T-helper 17 cell (primary cell): ENCODE results near the gene ZBTB7C. TPM values are rescaled to one million over a fixed set of nuclear protein-coding genes. Genes with fewer than 3 reads are reported as not detected.
A peak's percentile ranks its signal among the peaks of the same experiment; 100 is the strongest.

Experiments
- ATAC-seq: fragments of 150-1000 bp; cut with Tn5 transposase; 2 replicates; pipeline ENCODE4 v1.10.0; 2021; ENCODE audit warnings: mild to moderate bottlenecking, moderate library complexity
- DNase-seq, 3 donors: peaks; one replicate each; pipeline versions ENCODE4 v3.0.0 to v3.0.0-alpha.2; 2020 to 2021
- H3K9me3 ChIP-seq: one replicate; pipeline ENCODE4 v1.7.0; 2013; ENCODE audit warnings: low read length, mild to moderate bottlenecking; ENCODE audit not compliant: control insufficient read depth, poor library complexity, severe bottlenecking
- H3K27ac Mint-ChIP-seq: one replicate; pipeline ENCODE4 v1.8.0; 2022; ENCODE audit warnings: mild to moderate bottlenecking, moderate library complexity, mixed read lengths
- H3K27me3 Mint-ChIP-seq: one replicate; pipeline ENCODE4 v1.8.0; 2022; ENCODE audit warnings: mixed read lengths
- H3K36me3 Mint-ChIP-seq: one replicate; pipeline ENCODE4 v1.8.0; 2022; ENCODE audit warnings: low read depth, mixed read lengths
- H3K4me1 Mint-ChIP-seq: one replicate; pipeline ENCODE4 v1.8.0; 2022; ENCODE audit warnings: mild to moderate bottlenecking, mixed read lengths
- H3K4me3 Mint-ChIP-seq: one replicate; pipeline ENCODE4 v1.8.0; 2022; ENCODE audit warnings: mild to moderate bottlenecking, moderate library complexity, mixed read lengths
- total RNA-seq, 4 donors: library from RNA in 2 of 4; stranded (reverse) in 2 of 4; gene quantifications; one replicate each; pipeline ENCODE4 v1.2.3 and lab custom pipeline; 2022 to 2026

ZBTB7C gene
- total RNA-seq, 2 donors from 2014 or later: 0.07 TPM; not detected in 1

DNA sequence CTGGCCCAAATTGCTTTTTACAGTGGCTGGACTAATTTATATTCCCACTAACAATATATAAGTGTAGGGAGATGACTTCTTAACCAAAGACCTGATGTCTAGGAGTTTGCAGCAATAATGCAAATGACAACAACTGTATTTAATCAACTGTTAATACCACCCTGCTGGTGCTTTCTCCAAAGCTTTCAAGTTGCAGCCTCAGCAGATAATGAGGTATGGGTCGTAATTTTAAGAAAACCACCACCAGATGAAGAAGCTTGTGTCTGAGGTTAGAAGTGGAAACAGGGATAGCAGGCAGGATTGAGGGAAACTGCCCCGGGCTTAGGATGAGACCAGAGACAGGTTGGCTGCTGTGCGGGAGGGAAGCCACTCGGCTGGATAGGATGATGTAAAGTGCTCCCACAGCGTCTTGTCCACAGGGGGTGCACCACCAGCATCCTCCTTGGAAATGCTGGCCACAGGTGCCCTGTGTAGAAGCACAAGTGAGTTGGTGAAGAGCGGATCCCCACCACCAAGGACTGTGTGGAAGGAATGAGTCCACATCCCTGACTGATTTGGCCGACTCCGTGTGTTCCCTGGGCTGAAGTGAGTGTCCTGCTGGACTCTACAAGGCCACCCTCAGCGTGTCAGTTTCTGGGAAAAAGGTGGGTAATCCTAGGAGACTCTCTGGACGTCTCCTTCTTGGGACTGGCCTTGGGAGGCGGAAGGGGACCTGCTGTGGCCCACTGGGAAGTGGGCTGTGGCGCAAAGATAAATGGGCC is 402.6 kb downstream of the ZBTB7C start:
- Mint-ChIP-seq H3K4me3 (peak overlapping the region; percentile 52), H3K27ac (no peak overlapping the region), H3K36me3 (no peaks in the 10 kb centered on the region), H3K4me1 (peaks cover 6% of the 10 kb centered on the region), H3K27me3 (peaks cover 26% of the 10 kb centered on the region)
- ATAC-seq: no peak
- no peaks in the 10 kb centered on the region for H3K9me3 ChIP-seq
- no peak for DNase-seq

DNA sequence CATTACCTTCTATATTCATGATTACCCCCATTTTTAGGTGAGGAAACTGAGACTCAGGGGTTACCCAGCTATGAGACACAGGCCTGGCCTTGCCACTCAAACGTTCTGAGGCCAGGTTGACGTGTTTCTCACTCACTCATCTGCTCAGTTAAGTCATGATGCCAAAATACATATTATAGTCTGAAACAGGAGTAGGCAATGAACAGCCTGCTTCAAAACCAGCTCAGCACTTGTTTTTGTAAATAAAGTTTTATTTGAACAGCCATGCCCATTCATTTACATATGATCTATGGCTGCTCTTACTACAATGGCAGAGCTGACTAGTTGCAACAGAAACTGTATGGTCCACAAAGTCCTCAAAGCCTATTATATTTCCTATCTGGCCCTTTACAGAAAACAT is 404.6 kb downstream of the ZBTB7C start:
- DNase-seq (no peak), ATAC-seq (no peak)
- H3K9me3 ChIP-seq: no peaks in the 10 kb centered on the region
- no peak overlapping the region for H3K27ac Mint-ChIP-seq
- H3K4me1 Mint-ChIP-seq: peaks cover 8% of the 10 kb centered on the region
- H3K4me3 Mint-ChIP-seq: no peak overlapping the region
- peaks cover 16% of the 10 kb centered on the region for H3K27me3 Mint-ChIP-seq
- H3K36me3 Mint-ChIP-seq: no peaks in the 10 kb centered on the region

DNA sequence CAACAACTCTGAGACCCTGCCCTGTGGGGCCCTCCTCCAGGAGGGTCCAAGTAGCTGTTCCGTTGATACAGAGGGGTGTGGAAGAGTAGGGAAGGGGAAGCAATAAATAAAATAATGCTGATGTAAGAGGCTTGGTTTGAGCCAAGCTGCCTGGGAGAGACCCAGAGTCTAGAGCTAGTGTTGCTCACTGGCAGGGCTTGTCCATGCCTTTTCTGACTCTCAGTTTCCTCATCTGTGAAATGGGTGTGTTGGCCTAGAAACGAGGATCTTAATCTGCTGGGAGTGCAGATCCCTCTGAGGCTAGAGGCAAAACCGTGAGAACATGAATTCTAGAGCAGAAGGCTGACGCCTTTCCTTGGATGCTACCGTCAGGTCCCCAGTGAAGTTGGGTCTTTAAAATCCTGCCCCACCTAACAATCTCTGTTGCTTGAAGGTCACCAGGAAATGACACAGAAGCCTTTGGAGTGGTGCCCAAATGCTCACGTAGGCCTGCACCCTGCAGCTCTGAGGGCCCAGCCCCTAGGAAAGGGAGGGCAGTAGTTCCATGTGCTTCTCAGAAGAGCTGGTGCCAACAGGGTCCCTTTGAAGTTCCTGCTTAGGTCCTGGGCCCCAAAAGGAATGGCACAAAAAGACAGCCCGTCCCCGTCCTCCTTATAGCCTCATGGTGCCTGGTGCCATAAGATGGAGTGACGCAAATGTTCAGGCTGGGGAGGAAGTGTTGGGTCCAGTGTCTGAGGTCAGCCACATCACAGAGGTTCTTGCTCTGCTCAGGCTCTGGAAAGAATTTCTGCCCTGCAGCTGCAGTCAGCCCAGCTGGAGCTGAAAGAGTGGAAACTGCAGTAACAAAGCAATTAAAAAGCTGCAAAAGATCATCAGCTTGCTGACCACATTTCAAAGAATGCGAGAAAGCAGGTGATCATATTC is 405.5 kb downstream of the ZBTB7C start:
- no peak overlapping the region for H3K4me3 Mint-ChIP-seq
- H3K4me1 Mint-ChIP-seq: peaks cover 8% of the 10 kb centered on the region
- no peak for DNase-seq
- ATAC-seq: no peak
- H3K27ac Mint-ChIP-seq: no peak overlapping the region
- H3K27me3 Mint-ChIP-seq: peaks cover 8% of the 10 kb centered on the region
- no peaks in the 10 kb centered on the region for H3K9me3 ChIP-seq
- H3K36me3 Mint-ChIP-seq: no peaks in the 10 kb centered on the region

GRCh38 chr18:48002933-48003365 is 406.2 kb downstream of the ZBTB7C start:
- no peaks in the 10 kb centered on the region for H3K36me3 Mint-ChIP-seq
- H3K27ac Mint-ChIP-seq: no peak overlapping the region
- ATAC-seq: no peak
- peaks cover 8% of the 10 kb centered on the region for H3K27me3 Mint-ChIP-seq
- no peak overlapping the region for H3K4me3 Mint-ChIP-seq
- peaks cover 4% of the 10 kb centered on the region for H3K4me1 Mint-ChIP-seq
- H3K9me3 ChIP-seq: no peaks in the 10 kb centered on the region
- DNase-seq: no peak

DNA sequence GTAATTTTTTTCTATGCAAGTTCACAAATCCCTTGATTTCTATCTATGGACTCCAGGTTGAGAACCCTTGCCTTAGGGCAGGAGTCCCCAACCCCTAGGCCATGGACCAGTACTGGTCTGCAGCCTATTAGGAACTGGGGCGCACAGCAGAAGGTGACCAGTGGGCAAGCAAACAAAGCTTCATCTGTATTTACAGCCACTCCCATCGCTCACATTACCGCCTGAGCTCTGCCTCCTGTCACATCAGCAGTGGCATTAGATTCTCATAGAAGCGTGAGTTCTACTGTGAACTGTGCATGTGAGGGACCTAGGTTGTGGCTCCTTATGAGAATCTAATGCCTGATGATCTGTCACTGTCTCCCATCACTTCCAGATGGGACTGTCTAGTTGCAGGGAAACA is 408.5 kb downstream of the ZBTB7C start:
- H3K9me3 ChIP-seq: no peaks in the 10 kb centered on the region
- H3K27ac Mint-ChIP-seq: no peak overlapping the region
- H3K4me3 Mint-ChIP-seq: no peak overlapping the region
- ATAC-seq (no peak), DNase-seq (no peak)
- H3K27me3 Mint-ChIP-seq: no peaks in the 10 kb centered on the region
- H3K4me1 Mint-ChIP-seq: peaks cover 4% of the 10 kb centered on the region
- H3K36me3 Mint-ChIP-seq: no peaks in the 10 kb centered on the region

DNA sequence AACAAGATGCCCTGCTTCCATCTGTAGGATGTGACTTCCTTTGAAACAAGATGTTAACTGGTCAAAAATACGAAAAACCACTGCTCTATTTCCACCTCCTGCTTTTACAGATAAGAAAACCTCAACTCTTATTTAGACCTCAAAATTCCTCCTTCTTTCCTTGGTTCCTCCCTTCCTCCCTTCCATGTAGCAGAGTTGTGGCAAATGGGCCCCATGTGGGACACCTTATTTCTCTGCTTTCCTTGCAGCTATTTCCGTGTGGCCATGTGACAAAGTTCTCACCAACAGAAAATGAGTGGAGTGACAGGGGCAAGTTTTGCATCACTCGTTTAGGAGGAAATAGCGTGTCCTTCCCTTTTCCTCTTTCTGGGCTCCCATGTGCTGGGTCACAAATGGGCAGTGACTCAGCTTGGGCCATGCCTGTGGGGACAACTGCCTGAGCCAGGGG is 409.4 kb downstream of the ZBTB7C start:
- no peak for DNase-seq
- H3K27me3 Mint-ChIP-seq: no peaks in the 10 kb centered on the region
- ATAC-seq: no peak

GRCh38 chr18:47997338-47997780 is 411.8 kb downstream of the ZBTB7C start:
- no peak overlapping the region for H3K4me3 Mint-ChIP-seq
- DNase-seq: peak in 1 of 3 donors; percentile 15
- no peak overlapping the region for H3K27ac Mint-ChIP-seq
- peaks cover 4% of the 10 kb centered on the region for H3K4me1 Mint-ChIP-seq
- H3K9me3 ChIP-seq: no peaks in the 10 kb centered on the region
- H3K27me3 Mint-ChIP-seq: peaks cover 7% of the 10 kb centered on the region
- ATAC-seq: no peak
- H3K36me3 Mint-ChIP-seq: no peaks in the 10 kb centered on the region

More for the DNA sequence above, 409.4 kb downstream of the ZBTB7C start:
- peaks cover 4% of the 10 kb centered on the region for H3K4me1 Mint-ChIP-seq
- H3K27ac Mint-ChIP-seq: no peak overlapping the region
- no peaks in the 10 kb centered on the region for H3K36me3 Mint-ChIP-seq
- H3K4me3 Mint-ChIP-seq: no peak overlapping the region
- H3K9me3 ChIP-seq: no peaks in the 10 kb centered on the region

GRCh38 chr18:47996091-47996541 is 413.1 kb downstream of the ZBTB7C start:
- Mint-ChIP-seq H3K4me1 (peaks cover 4% of the 10 kb centered on the region), H3K27me3 (peaks cover 17% of the 10 kb centered on the region), H3K4me3 (no peak overlapping the region), H3K27ac (no peak overlapping the region), H3K36me3 (no peaks in the 10 kb centered on the region)
- no peaks in the 10 kb centered on the region for H3K9me3 ChIP-seq
- no peak for ATAC-seq
- DNase-seq: no peak

GRCh38 chr18:47995654-47996053 is 413.5 kb downstream of the ZBTB7C start:
- no peak overlapping the region for H3K4me3 Mint-ChIP-seq
- ATAC-seq: no peak
- H3K36me3 Mint-ChIP-seq: no peaks in the 10 kb centered on the region
- no peak overlapping the region for H3K27ac Mint-ChIP-seq
- H3K27me3 Mint-ChIP-seq: peaks cover 21% of the 10 kb centered on the region
- no peaks in the 10 kb centered on the region for H3K9me3 ChIP-seq
- no peak for DNase-seq
- peaks cover 4% of the 10 kb centered on the region for H3K4me1 Mint-ChIP-seq

- Mint-ChIP-seq H3K4me1 (no peaks in the 10 kb centered on the region), H3K4me3 (no peak overlapping the region), H3K27me3 (peaks cover 31% of the 10 kb centered on the region), H3K36me3 (peaks cover 4% of the 10 kb centered on the region), H3K27ac (no peak overlapping the region)
- no peak for ATAC-seq
- no peaks in the 10 kb centered on the region for H3K9me3 ChIP-seq
- DNase-seq: no peak
Observed at GRCh38 chr18:47993409-47993808, 415.8 kb downstream of the ZBTB7C start.

DNA sequence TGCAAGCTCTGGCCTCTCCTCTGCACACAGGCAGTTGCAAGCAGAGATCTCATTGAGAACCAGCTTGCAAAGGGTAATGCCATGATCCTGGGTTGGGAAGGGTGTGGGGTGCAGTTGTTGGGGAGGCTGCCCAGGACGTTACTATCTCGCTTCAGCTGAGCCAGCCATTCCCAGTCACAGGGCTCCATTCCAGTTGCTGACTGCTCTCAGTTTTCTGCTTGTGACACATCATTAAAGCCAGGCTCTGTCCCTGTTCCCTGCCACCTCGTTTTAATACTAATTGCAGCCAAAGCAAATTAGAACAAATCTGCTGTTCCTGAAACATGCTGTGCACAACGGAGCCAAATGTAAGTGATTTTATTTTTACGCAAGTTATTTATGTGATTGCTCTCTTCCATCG is 416.2 kb downstream of the ZBTB7C start:
- no peak for ATAC-seq
- no peak overlapping the region for H3K27ac Mint-ChIP-seq

DNA sequence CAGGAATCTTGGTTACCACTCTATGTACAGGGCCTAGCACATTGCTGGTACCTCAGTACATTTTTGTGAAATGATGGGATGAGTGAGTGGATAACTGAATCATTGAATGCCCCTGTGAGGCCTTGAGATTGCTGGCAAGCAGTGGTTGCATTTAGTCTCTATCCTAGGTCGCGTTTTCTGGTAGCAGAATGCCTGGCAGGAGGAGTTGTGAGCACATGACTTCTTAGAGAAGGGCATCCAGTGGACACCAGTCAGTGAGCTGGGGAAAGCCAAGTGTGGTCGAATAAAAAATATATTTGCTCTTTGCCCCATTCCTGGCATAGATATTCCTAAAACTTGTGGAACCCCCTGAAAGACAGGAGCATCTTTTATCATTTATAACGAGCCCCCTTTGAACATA is 416.9 kb downstream of the ZBTB7C start:
- no peaks in the 10 kb centered on the region for H3K9me3 ChIP-seq
- ATAC-seq: no peak
- no peak overlapping the region for H3K4me3 Mint-ChIP-seq
- DNase-seq: no peak
- H3K36me3 Mint-ChIP-seq: peaks cover 4% of the 10 kb centered on the region
- H3K27ac Mint-ChIP-seq: no peak overlapping the region
- H3K4me1 Mint-ChIP-seq: no peaks in the 10 kb centered on the region
- H3K27me3 Mint-ChIP-seq: peaks cover 31% of the 10 kb centered on the region

More for the DNA sequence above, 416.2 kb downstream of the ZBTB7C start:
- DNase-seq: no peak
- Mint-ChIP-seq H3K36me3 (peaks cover 4% of the 10 kb centered on the region), H3K4me1 (no peaks in the 10 kb centered on the region), H3K27me3 (peaks cover 31% of the 10 kb centered on the region), H3K4me3 (no peak overlapping the region)
- H3K9me3 ChIP-seq: no peaks in the 10 kb centered on the region

- peaks cover 31% of the 10 kb centered on the region for H3K27me3 Mint-ChIP-seq
- DNase-seq: no peak
- H3K36me3 Mint-ChIP-seq: peaks cover 4% of the 10 kb centered on the region
- peaks cover 3% of the 10 kb centered on the region for H3K4me1 Mint-ChIP-seq
- no peaks in the 10 kb centered on the region for H3K9me3 ChIP-seq
- ATAC-seq: no peak
- no peak overlapping the region for H3K4me3 Mint-ChIP-seq
- H3K27ac Mint-ChIP-seq: no peak overlapping the region
Observed at GRCh38 chr18:47990981-47991380, 418.2 kb downstream of the ZBTB7C start.
